HG03520 (cell line): ENCODE data around the gene DCAF12.
"Not testable (repeated sequence)": the region's sequence is repeated elsewhere in the genome, so short reads cannot be mapped to it uniquely, and the experiment has no call there.

ENCODE experiments used
- ATAC-seq: cut with Tn5 transposase; IDR thresholded peaks from one replicate; pipeline ENCODE4 v1.9.1; 2021; ENCODE audit warnings: mild to moderate bottlenecking, moderate library complexity; ENCODE audit not compliant: unreplicated experiment

DCAF12 gene

DNA sequence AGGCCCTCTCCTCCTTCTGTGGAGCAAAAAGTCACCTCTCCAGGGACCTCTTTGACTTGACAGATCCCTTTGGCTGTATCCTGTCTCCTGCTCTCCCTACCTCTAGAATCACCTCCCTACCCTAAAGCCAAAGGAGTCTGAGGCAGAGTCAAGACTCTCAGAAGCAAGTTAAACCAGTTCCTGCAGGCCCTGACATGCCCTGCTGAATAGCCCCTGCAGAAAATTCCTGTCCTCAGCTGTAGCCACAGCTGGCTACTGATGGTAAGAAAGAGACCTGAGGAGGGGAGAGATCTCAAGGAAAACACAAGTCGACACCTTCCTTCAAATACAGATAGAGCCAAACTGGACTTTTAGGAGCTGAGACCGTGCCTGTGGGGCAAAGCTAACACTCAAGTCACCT, 54.1 kb downstream of the DCAF12 start:
- no peak for ATAC-seq

DNA sequence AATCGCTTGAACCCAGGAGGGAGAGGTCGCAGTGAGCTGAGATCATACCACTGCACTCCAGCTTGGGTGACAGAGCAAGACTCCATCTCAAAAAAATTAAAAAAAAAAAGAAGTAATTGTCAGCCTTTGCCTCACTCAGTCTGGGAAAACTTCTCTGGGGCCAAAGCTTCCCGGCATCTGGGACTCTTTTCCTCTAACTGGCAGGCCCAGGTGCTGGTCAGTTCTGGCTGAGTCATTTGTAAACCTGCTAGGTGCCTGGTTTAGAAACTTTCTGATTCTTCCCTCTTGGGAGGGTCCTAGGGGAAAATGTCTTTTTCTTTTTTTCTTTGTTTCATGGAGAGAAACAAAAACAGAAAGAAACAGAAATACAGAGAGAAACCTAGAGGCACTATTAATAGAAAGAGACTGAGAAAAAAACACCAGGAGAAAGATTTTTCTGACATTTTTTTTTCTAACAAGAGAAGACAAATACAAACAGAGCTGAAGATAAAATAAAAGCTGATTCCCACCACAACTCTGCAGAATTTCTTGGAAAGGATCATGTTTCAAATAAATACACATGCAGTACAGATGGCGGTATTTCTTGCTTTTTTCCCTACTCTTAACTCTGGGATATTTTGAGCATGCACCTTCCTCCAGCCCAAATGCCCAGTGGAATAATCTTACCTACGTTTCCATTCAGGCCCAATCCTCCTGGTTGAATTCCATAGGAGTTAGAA, 55.7 kb downstream of the DCAF12 start:
- ATAC-seq, result no peak

GRCh38 chr9:34069831-34070230, 56.7 kb downstream of the DCAF12 start:
- no peak for ATAC-seq

- ATAC-seq, result no peak
Measured at GRCh38 chr9:34065541-34065940, 61.0 kb downstream of the DCAF12 start.

DNA sequence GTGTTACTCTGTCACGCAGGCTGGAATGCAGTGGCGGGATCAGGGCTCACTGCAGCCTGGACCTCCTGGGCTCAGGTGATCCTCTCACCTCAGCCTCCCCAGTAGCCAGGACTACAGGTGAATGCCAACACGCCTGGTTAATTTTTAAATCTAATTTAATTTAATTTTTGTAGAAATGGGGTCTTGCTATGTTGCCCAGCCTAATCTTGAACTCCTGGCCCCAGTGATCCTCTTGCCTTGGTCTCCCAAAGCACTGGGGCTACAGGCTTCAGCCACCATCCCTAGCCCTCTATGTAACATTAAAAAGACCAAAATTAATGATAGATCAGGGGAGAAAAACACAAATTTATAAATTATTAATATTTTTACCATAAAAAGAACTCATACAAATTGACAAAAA, 66.5 kb downstream of the DCAF12 start:
- no peak for ATAC-seq

GRCh38 chr9:34059281-34059680, 67.2 kb downstream of the DCAF12 start:
- ATAC-seq, result no peak

DNA sequence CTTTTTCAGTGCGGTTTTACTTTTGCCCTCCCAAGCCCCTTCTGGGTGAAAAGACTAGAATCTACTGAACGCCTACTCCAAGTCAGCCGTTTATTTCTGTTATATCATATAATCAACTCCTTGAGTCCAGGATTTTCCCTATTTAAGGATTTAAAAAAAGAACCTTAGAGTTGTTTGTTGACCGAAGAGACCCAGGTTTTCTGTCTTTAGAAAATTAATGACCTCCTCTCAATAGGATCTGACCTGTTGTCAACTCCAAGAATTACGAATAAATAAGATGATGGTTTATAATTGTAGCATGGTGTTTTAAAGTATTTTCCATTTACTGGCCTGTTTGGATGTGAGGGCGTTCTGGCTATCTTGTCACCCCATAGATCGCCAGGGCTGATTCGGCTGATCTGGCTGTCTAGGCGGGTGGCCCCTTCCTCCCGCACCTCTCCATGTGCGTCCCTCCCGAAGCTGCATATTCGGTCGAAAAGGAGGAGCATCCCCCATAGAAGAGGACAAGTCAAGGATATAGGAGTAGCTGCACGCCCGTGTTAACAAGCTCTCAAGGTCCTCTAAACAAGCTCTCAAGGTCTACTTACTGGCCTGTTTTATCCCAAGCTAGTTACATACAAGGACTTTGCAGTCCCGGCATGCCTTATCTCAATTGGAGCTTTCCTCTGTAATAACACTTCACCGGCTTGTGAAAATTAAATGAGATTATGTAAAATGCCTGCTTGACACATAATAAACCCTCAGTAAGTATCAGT, 76.7 kb downstream of the DCAF12 start:
- no peak for ATAC-seq

GRCh38 chr9:34048727-34049629, 77.5 kb downstream of the DCAF12 start, which contains the start of gene UBAP2:
TSS of gene UBAP2 (minus strand) at chr9:34048887. CDS start at chr9:34017148, 31,739 bp downstream.
- ATAC-seq, result peak; percentile 66

- ATAC-seq, result peak; percentile 30
Measured at GRCh38 chr9:34047864-34048726, 78.4 kb downstream of the DCAF12 start.

GRCh38 chr9:34046784-34047379, 79.6 kb downstream of the DCAF12 start:
- no peak for ATAC-seq

GRCh38 chr9:34045903-34046302, 80.6 kb downstream of the DCAF12 start:
- no peak for ATAC-seq

DNA sequence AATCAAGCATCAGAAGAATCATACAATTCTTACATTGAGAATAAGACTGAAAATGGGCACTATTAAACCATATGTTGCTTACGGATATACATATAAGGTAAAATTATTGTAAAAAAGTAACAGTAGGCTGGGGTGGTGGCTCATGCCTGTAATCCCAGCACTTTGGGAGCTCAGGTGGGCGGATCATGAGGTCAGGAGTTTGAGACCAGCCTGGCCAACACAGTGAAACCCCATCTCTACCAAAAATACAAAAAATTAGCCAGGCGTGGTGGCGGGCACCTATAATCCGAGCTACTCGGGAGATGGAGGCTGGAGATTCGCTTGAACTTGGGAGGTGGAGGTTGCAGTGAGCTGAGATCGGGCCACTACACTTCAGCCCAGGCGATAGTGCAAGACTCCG, 84.4 kb downstream of the DCAF12 start:
- not testable (repeated sequence) for ATAC-seq

GRCh38 chr9:34038851-34039250, 87.6 kb downstream of the DCAF12 start:
- not testable (repeated sequence) for ATAC-seq

DNA sequence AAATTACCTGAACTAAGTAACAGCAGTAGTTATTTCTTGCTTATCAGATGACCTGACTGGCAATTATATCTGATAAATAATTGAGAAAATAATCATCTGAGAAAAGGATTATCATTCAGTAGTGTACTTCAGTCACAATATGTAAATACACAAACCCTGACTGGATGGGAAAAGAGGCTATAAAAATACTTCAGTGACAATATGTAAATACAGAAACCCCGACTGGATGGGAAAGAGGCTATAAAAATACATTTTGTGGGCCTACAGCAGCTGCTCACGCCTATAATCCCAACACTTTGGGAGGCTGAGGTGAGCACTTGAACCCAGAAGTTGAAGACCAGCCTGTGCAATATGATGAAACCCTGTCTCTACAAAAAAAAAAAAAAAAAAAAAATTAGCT, 88.9 kb downstream of the DCAF12 start:
- no peak for ATAC-seq

GRCh38 chr9:34036625-34037024, 89.9 kb downstream of the DCAF12 start:
- ATAC-seq, result no peak
